C4-2B (cell line): Measurements from ENCODE around the gene LGALS7.

Source experiments
- CTCF ChIP-seq: fragments of 450-650 bp; conservative IDR thresholded peaks from 2 replicates; pipeline ENCODE4 v1.5.1; 2017; ENCODE audit warnings: mild to moderate bottlenecking
- ZFX ChIP-seq: fragments of 450-650 bp; IDR thresholded peaks from 2 replicates; pipeline ENCODE4 v1.6.1; 2017

GRCh38 chr19:38734176-38734425, 39.2 kb downstream of the LGALS7 start:
- TF ChIP-seq CTCF (no peak), ZFX (no peak)
